ENCODE data around the gene DOK3. TPM values are rescaled to one million over a fixed set of nuclear protein-coding genes. Genes with fewer than 3 reads are reported as not detected.
A peak's percentile ranks its signal among the peaks of the same experiment; 100 is the strongest.
"Not testable (repeated sequence)": the region's sequence is repeated elsewhere in the genome, so short reads cannot be mapped to it uniquely, and the experiment has no call there.

Gene DOK3
- total RNA-seq, 1 donor from 2014 or later = 5.2 TPM

GRCh38 chr5:177545487-177546257 is 36.0 kb upstream of the DOK3 start:
- DNase-seq = no peak
- no peaks in the 10 kb centered on the region for H3K27me3 Mint-ChIP-seq
- intact Hi-C loops (cut with micrococcal nuclease) = no loop called here
- no peaks in the 10 kb centered on the region for H3K9me3 Mint-ChIP-seq
- H3K4me1 Mint-ChIP-seq = peaks cover 13% of the 10 kb centered on the region
- no peak overlapping the region for H3K4me3 Mint-ChIP-seq
- H3K27ac Mint-ChIP-seq = no peak overlapping the region
- peaks cover 14% of the 10 kb centered on the region for H3K36me3 Mint-ChIP-seq (ENCODE audit: low read depth)

- intact Hi-C loops (cut with micrococcal nuclease) = no loop called here
- no peaks in the 10 kb centered on the region for H3K27me3 Mint-ChIP-seq
- H3K4me1 Mint-ChIP-seq = peaks cover 10% of the 10 kb centered on the region
- peaks cover 21% of the 10 kb centered on the region for H3K36me3 Mint-ChIP-seq (ENCODE audit: low read depth)
- H3K9me3 Mint-ChIP-seq = no peaks in the 10 kb centered on the region
- no peak for DNase-seq
- H3K4me3 Mint-ChIP-seq = no peak overlapping the region
- no peak overlapping the region for H3K27ac Mint-ChIP-seq
Measured at GRCh38 chr5:177542816-177543465, 33.3 kb upstream of the DOK3 start.

GRCh38 chr5:177540438-177540837 is 30.8 kb upstream of the DOK3 start:
- intact Hi-C loops (cut with micrococcal nuclease) = no loop called here
- Mint-ChIP-seq H3K36me3 (ENCODE audit: low read depth) (peaks cover 23% of the 10 kb centered on the region), H3K4me1 (peaks cover 5% of the 10 kb centered on the region), H3K27me3 (no peaks in the 10 kb centered on the region), H3K27ac (no peak overlapping the region), H3K9me3 (no peaks in the 10 kb centered on the region), H3K4me3 (no peak overlapping the region)
- no peak for DNase-seq

- H3K9me3 Mint-ChIP-seq = no peaks in the 10 kb centered on the region
- H3K27me3 Mint-ChIP-seq = no peaks in the 10 kb centered on the region
- intact Hi-C loops (cut with micrococcal nuclease) = no loop called here
- no peak for DNase-seq
- peaks cover 5% of the 10 kb centered on the region for H3K4me1 Mint-ChIP-seq
- peaks cover 27% of the 10 kb centered on the region for H3K36me3 Mint-ChIP-seq (ENCODE audit: low read depth)
- H3K4me3 Mint-ChIP-seq = no peak overlapping the region
- no peak overlapping the region for H3K27ac Mint-ChIP-seq
Measured at GRCh38 chr5:177539411-177539810, 29.8 kb upstream of the DOK3 start.

GRCh38 chr5:177538876-177539275 is 29.2 kb upstream of the DOK3 start:
- H3K4me3 Mint-ChIP-seq = no peak overlapping the region
- no peak overlapping the region for H3K27ac Mint-ChIP-seq
- intact Hi-C loops (cut with micrococcal nuclease) = no loop called here
- H3K9me3 Mint-ChIP-seq = no peaks in the 10 kb centered on the region
- H3K36me3 Mint-ChIP-seq (ENCODE audit: low read depth) = peaks cover 26% of the 10 kb centered on the region
- H3K4me1 Mint-ChIP-seq = peaks cover 5% of the 10 kb centered on the region
- no peaks in the 10 kb centered on the region for H3K27me3 Mint-ChIP-seq
- DNase-seq = no peak

GRCh38 chr5:177537389-177538361 is 28.0 kb upstream of the DOK3 start:
- intact Hi-C loops (cut with micrococcal nuclease) = no loop called here
- no peak overlapping the region for H3K4me3 Mint-ChIP-seq
- H3K27ac Mint-ChIP-seq = peak overlapping the region; percentile 39
- peaks cover 34% of the 10 kb centered on the region for H3K36me3 Mint-ChIP-seq (ENCODE audit: low read depth)
- H3K4me1 Mint-ChIP-seq = peaks cover 5% of the 10 kb centered on the region
- no peaks in the 10 kb centered on the region for H3K9me3 Mint-ChIP-seq
- no peaks in the 10 kb centered on the region for H3K27me3 Mint-ChIP-seq
- DNase-seq = no peak

- no peak for DNase-seq
- peaks cover 37% of the 10 kb centered on the region for H3K36me3 Mint-ChIP-seq (ENCODE audit: low read depth)
- H3K27ac Mint-ChIP-seq = no peak overlapping the region
- no peak overlapping the region for H3K4me3 Mint-ChIP-seq
- H3K27me3 Mint-ChIP-seq = no peaks in the 10 kb centered on the region
- H3K4me1 Mint-ChIP-seq = peaks cover 2% of the 10 kb centered on the region
- intact Hi-C loops (cut with micrococcal nuclease) = no loop called here
- H3K9me3 Mint-ChIP-seq = no peaks in the 10 kb centered on the region
Measured at GRCh38 chr5:177536386-177536785, 26.8 kb upstream of the DOK3 start.

- Mint-ChIP-seq H3K4me3 (no peak overlapping the region), H3K4me1 (no peaks in the 10 kb centered on the region), H3K27me3 (no peaks in the 10 kb centered on the region), H3K9me3 (no peaks in the 10 kb centered on the region), H3K27ac (no peak overlapping the region), H3K36me3 (ENCODE audit: low read depth) (peaks cover 39% of the 10 kb centered on the region)
- no peak for DNase-seq
- intact Hi-C loops (cut with micrococcal nuclease) = no loop called here
Measured at GRCh38 chr5:177535125-177535524, 25.5 kb upstream of the DOK3 start.

GRCh38 chr5:177534433-177534832 is 24.8 kb upstream of the DOK3 start:
- H3K9me3 Mint-ChIP-seq; H3K27me3 Mint-ChIP-seq; H3K4me1 Mint-ChIP-seq; DNase-seq; intact Hi-C loops (cut with micrococcal nuclease); H3K27ac Mint-ChIP-seq; H3K4me3 Mint-ChIP-seq: not testable (repeated sequence)
- H3K36me3 Mint-ChIP-seq (ENCODE audit: low read depth) = peaks cover 40% of the 10 kb centered on the region

GRCh38 chr5:177531209-177531940 is 21.7 kb upstream of the DOK3 start:
- H3K27ac Mint-ChIP-seq = no peak overlapping the region
- H3K4me1 Mint-ChIP-seq = no peaks in the 10 kb centered on the region
- H3K27me3 Mint-ChIP-seq = no peaks in the 10 kb centered on the region
- DNase-seq = no peak
- H3K4me3 Mint-ChIP-seq = no peak overlapping the region
- no peaks in the 10 kb centered on the region for H3K9me3 Mint-ChIP-seq
- intact Hi-C loops (cut with micrococcal nuclease) = no loop called here
- peaks cover 23% of the 10 kb centered on the region for H3K36me3 Mint-ChIP-seq (ENCODE audit: low read depth)

GRCh38 chr5:177530638-177531037 is 21.0 kb upstream of the DOK3 start:
- intact Hi-C loops (cut with micrococcal nuclease) = no loop called here
- H3K27ac Mint-ChIP-seq = no peak overlapping the region
- H3K27me3 Mint-ChIP-seq = no peaks in the 10 kb centered on the region
- H3K36me3 Mint-ChIP-seq (ENCODE audit: low read depth) = peaks cover 23% of the 10 kb centered on the region
- no peak for DNase-seq
- no peaks in the 10 kb centered on the region for H3K9me3 Mint-ChIP-seq
- no peaks in the 10 kb centered on the region for H3K4me1 Mint-ChIP-seq
- no peak overlapping the region for H3K4me3 Mint-ChIP-seq

GRCh38 chr5:177529247-177530203 is 19.9 kb upstream of the DOK3 start:
- no peaks in the 10 kb centered on the region for H3K4me1 Mint-ChIP-seq
- DNase-seq = no peak
- peak overlapping the region; percentile 23 for H3K27ac Mint-ChIP-seq
- intact Hi-C loops (cut with micrococcal nuclease) = no loop called here
- H3K36me3 Mint-ChIP-seq (ENCODE audit: low read depth) = peaks cover 23% of the 10 kb centered on the region
- H3K4me3 Mint-ChIP-seq = no peak overlapping the region
- H3K27me3 Mint-ChIP-seq = no peaks in the 10 kb centered on the region
- H3K9me3 Mint-ChIP-seq = no peaks in the 10 kb centered on the region
